Ishikawa (cell line): Measurements from ENCODE around the gene GAS7.

Experiments
- CEBPB ChIP-seq: IDR thresholded peaks from 2 replicates; pipeline ENCODE4 v1.6.1; 2012
- CREB1 ChIP-seq: IDR thresholded peaks from 2 replicates; pipeline ENCODE4 v1.6.1; 2012; ENCODE audit warnings: low read depth
- EGR1 ChIP-seq: IDR thresholded peaks from 2 replicates; pipeline ENCODE4 v1.6.1; 2012
- EP300 ChIP-seq: IDR thresholded peaks from 2 replicates; pipeline ENCODE4 v1.6.1; 2012; ENCODE audit warnings: borderline replicate concordance
- FOXM1 ChIP-seq: IDR thresholded peaks from 2 replicates; pipeline ENCODE4 v1.6.1; 2012; ENCODE audit warnings: low read depth, borderline replicate concordance
- MAX ChIP-seq: IDR thresholded peaks from 2 replicates; pipeline ENCODE4 v1.6.1; 2012
- NFIC ChIP-seq: IDR thresholded peaks from 2 replicates; pipeline ENCODE4 v1.6.1; 2012
- RAD21 ChIP-seq: IDR thresholded peaks from 2 replicates; pipeline ENCODE4 v1.6.1; 2012; ENCODE audit warnings: low read depth
- REST ChIP-seq: IDR thresholded peaks from 2 replicates; pipeline ENCODE4 v1.6.1; 2012; ENCODE audit warnings: low read depth, mild to moderate bottlenecking
- TAF1 ChIP-seq: IDR thresholded peaks from 2 replicates; pipeline ENCODE4 v1.6.1; 2012; ENCODE audit warnings: low read depth, mild to moderate bottlenecking
- TCF12 ChIP-seq: IDR thresholded peaks from 2 replicates; pipeline ENCODE4 v1.6.1; 2012; ENCODE audit warnings: low read depth
- TEAD4 ChIP-seq: IDR thresholded peaks from 2 replicates; pipeline ENCODE4 v1.6.1; 2012
- USF1 ChIP-seq: IDR thresholded peaks from 2 replicates; pipeline ENCODE4 v1.6.1; 2012
- YY1 ChIP-seq: IDR thresholded peaks from 2 replicates; pipeline ENCODE4 v1.6.1; 2012; ENCODE audit warnings: low read depth
- ZBTB7A ChIP-seq: IDR thresholded peaks from 2 replicates; pipeline ENCODE4 v1.6.1; 2012; ENCODE audit warnings: low read depth

GAS7 gene

GRCh38 chr17:10042589-10043244 lies 155.7 kb downstream of the GAS7 start:
- TF ChIP-seq FOXM1, result no peak

GRCh38 chr17:10041916-10042588 lies 156.4 kb downstream of the GAS7 start:
- TF ChIP-seq TEAD4 (no peak), TCF12 (no peak), USF1 (no peak), REST (no peak), YY1 (no peak), EP300 (no peak), FOXM1 (no peak), NFIC (no peak)

- TF ChIP-seq CEBPB (no peak), TCF12 (no peak)
Measured at GRCh38 chr17:10041287-10041612, 157.2 kb downstream of the GAS7 start.

GRCh38 chr17:10036511-10037061 lies 161.8 kb downstream of the GAS7 start:
- TF ChIP-seq REST (no peak), ZBTB7A (no peak), NFIC (no peak), CREB1 (no peak), TAF1 (no peak), CEBPB (no peak), FOXM1 (no peak), EGR1 (no peak), USF1 (no peak), MAX (no peak), RAD21 (no peak), EP300 (no peak), TCF12 (no peak), TEAD4 (no peak)

GRCh38 chr17:10035885-10036284 lies 162.5 kb downstream of the GAS7 start:
- TF ChIP-seq REST (no peak), NFIC (no peak), YY1 (no peak), USF1 (no peak)
